ENCODE results near the gene LTC4S. TPM values are rescaled to one million over a fixed set of nuclear protein-coding genes. Genes with fewer than 3 reads are reported as not detected.

LTC4S gene
- total RNA-seq, 2 experiments from 2014 or later = 0.44 to 4.5 TPM

- DNase-seq (ENCODE audit: low spot score) = no peak
- peaks cover 4% of the 10 kb centered on the region; the same call in 1 of the 2 replicates for H4K20me1 ChIP-seq (ENCODE audit: insufficient read depth, low read length)
- no peak overlapping the region for H2AFZ ChIP-seq (ENCODE audit: low read length)
- no peak overlapping the region for H3K4me3 ChIP-seq (ENCODE audit: low read depth, low read length, poor library complexity, severe bottlenecking)
- H3K4me2 ChIP-seq (ENCODE audit: low read length) = no peak overlapping the region
- peaks cover 22% of the 10 kb centered on the region; the same call in 1 of the 2 replicates for H3K79me2 ChIP-seq (ENCODE audit: insufficient read depth, low read depth, low read length)
- peaks cover 78% of the 10 kb centered on the region for H3K36me3 ChIP-seq (ENCODE audit: insufficient read depth, low read length)
- POLR2A ChIA-PET = interaction anchor here (0.6 kb wide), 2 partner anchors 121 to 1233 kb away, joined by 3 read pairs; no protein-coding TSS in a partner anchor
- H3K27ac ChIP-seq (ENCODE audit: low read depth, low read length, poor library complexity, severe bottlenecking) = no peak overlapping the region
- H3K9me2 ChIP-seq (ENCODE audit: insufficient read depth, low read length) = no peaks in the 10 kb centered on the region
- TF ChIP-seq CTCF (conservative IDR thresholded peaks at IDR 0.05; ENCODE audit: low read length) = no peak
- no peak for TF ChIP-seq EZH2phosphoT487 (IDR thresholded peaks at IDR 0.05; ENCODE audit: borderline replicate concordance, low read depth, low read length)
- H3K9me3 ChIP-seq (ENCODE audit: low read length) = no peaks in the 10 kb centered on the region
- BruUV-seq (replicated peaks) = no TSS peak
- intact Hi-C loops (cut with micrococcal nuclease; ENCODE audit: unreplicated experiment) = loop anchor here (10.0 kb wide), 1 partner anchor 669 kb away; the partner anchor contains the start of gene CNOT6
- CTCF ChIA-PET (ENCODE audit: unreplicated experiment) = no interaction called here
- H3K4me1 ChIP-seq (ENCODE audit: insufficient read depth, low read length, poor library complexity, severe bottlenecking) = peaks cover 8% of the 10 kb centered on the region
These were observed 31.9 kb downstream of the LTC4S start for GRCh38 chr5:179825655-179826182.

- Histone ChIP-seq H3K9me2 (ENCODE audit: insufficient read depth, low read length) (no peaks in the 10 kb centered on the region), H3K4me3 (ENCODE audit: low read depth, low read length, poor library complexity, severe bottlenecking) (no peak overlapping the region), H3K4me1 (ENCODE audit: insufficient read depth, low read length, poor library complexity, severe bottlenecking) (no peaks in the 10 kb centered on the region), H2AFZ (ENCODE audit: low read length) (no peak overlapping the region), H4K20me1 (ENCODE audit: insufficient read depth, low read length) (no peaks in the 10 kb centered on the region), H3K27ac (ENCODE audit: low read depth, low read length, poor library complexity, severe bottlenecking) (no peak overlapping the region), H3K4me2 (ENCODE audit: low read length) (no peak overlapping the region), H3K79me2 (ENCODE audit: insufficient read depth, low read depth, low read length) (peaks cover 4% of the 10 kb centered on the region; the same call in 1 of the 2 replicates), H3K9me3 (ENCODE audit: low read length) (no peaks in the 10 kb centered on the region), H3K36me3 (ENCODE audit: insufficient read depth, low read length) (peaks cover 94% of the 10 kb centered on the region)
- TF ChIP-seq EZH2phosphoT487 (IDR thresholded peaks at IDR 0.05; ENCODE audit: borderline replicate concordance, low read depth, low read length) (no peak), CTCF (conservative IDR thresholded peaks at IDR 0.05; ENCODE audit: low read length) (no peak)
- no peak for DNase-seq (ENCODE audit: low spot score)
- ChIA-PET CTCF (ENCODE audit: unreplicated experiment) (no interaction called here), POLR2A (no interaction called here)
- no TSS peak for BruUV-seq (replicated peaks)
- intact Hi-C loops (cut with micrococcal nuclease; ENCODE audit: unreplicated experiment) = loop anchor here (10.0 kb wide), 1 partner anchor 667 kb away; the partner anchor contains the start of gene CNOT6
These were observed 33.9 kb downstream of the LTC4S start for GRCh38 chr5:179827680-179828079.

GRCh38 chr5:179828756-179829421 is 35.1 kb downstream of the LTC4S start:
- Histone ChIP-seq H3K9me3 (ENCODE audit: low read length) (no peaks in the 10 kb centered on the region), H3K4me1 (ENCODE audit: insufficient read depth, low read length, poor library complexity, severe bottlenecking) (no peaks in the 10 kb centered on the region), H2AFZ (ENCODE audit: low read length) (no peak overlapping the region), H3K79me2 (ENCODE audit: insufficient read depth, low read depth, low read length) (no peaks in the 10 kb centered on the region), H3K9me2 (ENCODE audit: insufficient read depth, low read length) (no peaks in the 10 kb centered on the region), H3K4me3 (ENCODE audit: low read depth, low read length, poor library complexity, severe bottlenecking) (no peak overlapping the region), H3K36me3 (ENCODE audit: insufficient read depth, low read length) (peaks cover 96% of the 10 kb centered on the region), H4K20me1 (ENCODE audit: insufficient read depth, low read length) (no peaks in the 10 kb centered on the region), H3K27ac (ENCODE audit: low read depth, low read length, poor library complexity, severe bottlenecking) (no peak overlapping the region), H3K4me2 (ENCODE audit: low read length) (no peak overlapping the region)
- DNase-seq (ENCODE audit: low spot score) = no peak
- CTCF ChIA-PET (ENCODE audit: unreplicated experiment) = no interaction called here
- intact Hi-C loops (cut with micrococcal nuclease; ENCODE audit: unreplicated experiment) = loop anchor here (10.0 kb wide), 1 partner anchor 666 kb away; the partner anchor contains the start of gene CNOT6
- POLR2A ChIA-PET = interaction anchor here (0.6 kb wide), 1 partner anchor 407 kb away, joined by 3 read pairs; no protein-coding TSS in a partner anchor
- BruUV-seq (replicated peaks) = no TSS peak
- TF ChIP-seq EZH2phosphoT487 (IDR thresholded peaks at IDR 0.05; ENCODE audit: borderline replicate concordance, low read depth, low read length) = no peak
- TF ChIP-seq CTCF (conservative IDR thresholded peaks at IDR 0.05; ENCODE audit: low read length) = no peak
